Naive B cell (primary cell): ENCODE data around the gene TNRC6B. TPM values are rescaled to one million over a fixed set of nuclear protein-coding genes. Genes with fewer than 3 reads are reported as not detected.

Experiments used
- ATAC-seq, 2 donors: fragments of 150-1000 bp; cut with Tn5 transposase; 2 replicates each; pipeline ENCODE4 v1.10.0; 2021; ENCODE audit warnings: low read depth in 2 of 2, mild to moderate bottlenecking in 2 of 2, moderate library complexity in 2 of 2
- DNase-seq: peaks from one replicate; pipeline ENCODE4 v3.0.0; 2022
- H3K27ac Mint-ChIP-seq, 6 donors: one replicate each; pipeline ENCODE4 v1.8.0; 2020 to 2022; ENCODE audit warnings: mild to moderate bottlenecking in 6 of 6, mixed read lengths in 6 of 6, moderate library complexity in 5 of 6, inconsistent platforms in 2 of 6
- H3K27me3 Mint-ChIP-seq, 3 donors: one replicate each; pipeline ENCODE4 v1.8.0; 2021 to 2022; ENCODE audit warnings: mixed read lengths in 3 of 3, mild to moderate bottlenecking in 1 of 3
- H3K36me3 Mint-ChIP-seq, 2 donors: one replicate each; pipeline ENCODE4 v1.8.0; 2020 to 2022; ENCODE audit warnings: mixed read lengths in 2 of 2, inconsistent platforms in 1 of 2, mild to moderate bottlenecking in 1 of 2
- H3K4me1 Mint-ChIP-seq, 3 donors: one replicate each; pipeline ENCODE4 v1.8.0; 2020 to 2022; ENCODE audit warnings: mixed read lengths in 3 of 3, inconsistent platforms in 1 of 3, mild to moderate bottlenecking in 1 of 3, moderate library complexity in 1 of 3
- H3K4me3 Mint-ChIP-seq, 8 donors: one replicate each; pipeline ENCODE4 v1.8.0; 2020 to 2022; ENCODE audit warnings: mild to moderate bottlenecking in 8 of 8, mixed read lengths in 8 of 8, moderate library complexity in 8 of 8, inconsistent platforms in 2 of 8
- H3K9me3 Mint-ChIP-seq, 7 donors: one replicate each; pipeline ENCODE4 v1.8.0; 2020 to 2022; ENCODE audit warnings: mixed read lengths in 7 of 7, mild to moderate bottlenecking in 5 of 7, inconsistent platforms in 2 of 7, moderate library complexity in 1 of 7
- polyA plus RNA-seq, 6 donors: library from polyadenylated mRNA; unstranded; fragments of 300-500 nt; fragmentation: Illumina TruSeq; gene quantifications; one replicate each; pipeline ENCODE4 v1.2.3, GENCODE V29; 2021; ENCODE audit warnings: low read depth in 6 of 6

The TNRC6B gene
- polyA plus RNA-seq, 6 donors from 2014 or later, result 37.3 to 171 (median 109) TPM

DNA sequence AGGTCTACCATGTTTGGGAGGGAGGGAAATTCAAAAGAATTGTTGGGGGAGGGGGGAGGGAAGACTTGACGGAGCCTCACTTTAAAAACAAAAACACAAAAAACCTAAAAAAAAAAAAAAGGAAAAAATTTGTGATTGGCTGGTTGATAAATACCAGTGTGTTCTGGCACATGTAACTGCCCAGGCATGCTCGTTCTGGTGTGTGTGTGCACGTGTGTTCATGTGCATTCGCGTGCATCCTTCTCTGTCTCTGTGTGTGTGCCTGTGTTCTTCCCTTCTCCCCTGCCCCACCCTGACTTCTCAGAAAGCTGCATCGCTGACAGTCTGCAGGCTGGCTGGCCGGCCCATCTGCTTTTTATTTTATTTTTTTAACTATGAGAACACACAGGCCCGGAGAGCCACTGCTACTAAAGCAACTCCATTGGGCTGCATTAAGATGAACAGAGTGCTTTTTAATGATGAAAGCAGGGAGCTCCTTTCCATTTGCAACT, 146.0 kb downstream of the TNRC6B start:
- Mint-ChIP-seq H3K4me1 (peaks cover 0 to 9% (median 2%) of the 10 kb centered on the region in 3 donors), H3K36me3 (peaks cover 8 to 18% of the 10 kb centered on the region in 2 donors), H3K27ac (peak overlapping the region in 3 of 6 donors; percentile 37 to 54 (median 44)), H3K4me3 (no peak overlapping the region), H3K27me3 (no peaks in the 10 kb centered on the region), H3K9me3 (no peaks in the 10 kb centered on the region)
- ATAC-seq (no peak), DNase-seq (no peak)

DNA sequence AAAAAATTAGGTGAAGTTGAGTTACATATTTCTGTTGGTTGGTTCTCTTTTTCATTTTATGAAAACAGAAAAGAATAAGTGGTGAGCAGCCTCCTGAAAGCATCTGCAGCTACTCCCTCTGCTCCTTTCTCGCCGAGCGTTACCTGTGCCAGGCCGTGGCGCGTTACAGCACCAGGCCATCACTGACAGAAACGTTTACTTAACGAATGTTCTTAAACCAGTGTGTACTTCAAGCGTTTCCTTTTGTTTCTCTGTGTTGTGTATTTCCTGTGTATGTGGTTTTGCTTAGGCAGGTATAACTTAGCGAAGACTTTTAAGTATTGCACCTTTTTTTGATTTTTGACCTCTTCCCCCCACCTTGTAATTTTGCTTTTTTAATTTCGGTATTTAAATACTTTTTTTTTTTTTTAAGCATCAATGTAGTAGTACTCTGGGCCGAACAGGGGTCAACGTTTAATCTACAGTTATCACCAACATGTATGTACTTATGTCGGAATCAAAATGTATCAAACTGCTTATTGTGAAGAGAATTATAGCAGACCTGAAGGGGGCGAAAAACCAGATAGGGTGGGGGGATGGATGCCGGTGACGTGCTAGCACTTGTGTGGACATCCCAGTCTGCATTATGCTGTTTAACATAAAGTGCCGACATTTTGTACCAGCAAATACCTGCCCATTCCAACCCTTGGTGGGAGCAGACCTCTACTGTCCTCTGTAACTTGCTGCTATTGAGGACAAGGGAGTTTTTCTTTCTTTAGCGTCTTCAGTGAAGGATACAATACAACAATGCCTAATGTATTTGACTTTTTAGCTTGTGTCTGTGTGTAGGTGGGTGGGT, 147.0 kb downstream of the TNRC6B start:
- H3K4me1 Mint-ChIP-seq, result peaks cover 0 to 9% (median 6%) of the 10 kb centered on the region in 3 donors
- no peak overlapping the region for H3K4me3 Mint-ChIP-seq
- H3K27me3 Mint-ChIP-seq, result no peaks in the 10 kb centered on the region
- ATAC-seq (no peak), DNase-seq (no peak)
- H3K36me3 Mint-ChIP-seq, result peaks cover 8 to 18% of the 10 kb centered on the region in 2 donors
- H3K27ac Mint-ChIP-seq, result peak overlapping the region in 2 of 6 donors; percentile 76
- H3K9me3 Mint-ChIP-seq, result no peaks in the 10 kb centered on the region

DNA sequence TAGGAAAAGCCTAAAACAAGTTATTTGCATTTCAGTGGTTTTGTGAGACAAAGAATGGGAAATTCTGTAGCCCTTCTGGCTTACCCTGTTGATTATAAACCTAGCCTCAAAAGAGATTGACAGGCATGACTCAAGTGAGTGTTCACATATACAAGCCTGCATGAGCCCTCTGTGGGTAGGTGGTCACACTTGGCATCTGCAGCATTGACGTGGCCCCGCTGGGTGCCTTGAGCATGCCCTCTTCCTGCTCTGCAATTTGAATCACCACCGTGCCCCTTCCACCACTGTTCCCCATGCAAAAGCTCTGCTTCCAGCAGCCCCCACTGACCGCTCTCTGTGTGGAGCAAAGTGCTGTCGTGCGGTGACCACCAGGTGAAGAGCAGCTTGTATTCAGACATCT, 147.6 kb downstream of the TNRC6B start:
- no peaks in the 10 kb centered on the region for H3K9me3 Mint-ChIP-seq
- ATAC-seq, result no peak
- H3K27me3 Mint-ChIP-seq, result no peaks in the 10 kb centered on the region
- H3K4me3 Mint-ChIP-seq, result no peak overlapping the region
- no peak for DNase-seq
- H3K36me3 Mint-ChIP-seq, result peaks cover 8 to 20% of the 10 kb centered on the region in 2 donors
- peak overlapping the region in 3 of 6 donors; percentile 30 to 79 (median 68) for H3K27ac Mint-ChIP-seq
- peaks cover 5 to 13% (median 9%) of the 10 kb centered on the region in 3 donors for H3K4me1 Mint-ChIP-seq

DNA sequence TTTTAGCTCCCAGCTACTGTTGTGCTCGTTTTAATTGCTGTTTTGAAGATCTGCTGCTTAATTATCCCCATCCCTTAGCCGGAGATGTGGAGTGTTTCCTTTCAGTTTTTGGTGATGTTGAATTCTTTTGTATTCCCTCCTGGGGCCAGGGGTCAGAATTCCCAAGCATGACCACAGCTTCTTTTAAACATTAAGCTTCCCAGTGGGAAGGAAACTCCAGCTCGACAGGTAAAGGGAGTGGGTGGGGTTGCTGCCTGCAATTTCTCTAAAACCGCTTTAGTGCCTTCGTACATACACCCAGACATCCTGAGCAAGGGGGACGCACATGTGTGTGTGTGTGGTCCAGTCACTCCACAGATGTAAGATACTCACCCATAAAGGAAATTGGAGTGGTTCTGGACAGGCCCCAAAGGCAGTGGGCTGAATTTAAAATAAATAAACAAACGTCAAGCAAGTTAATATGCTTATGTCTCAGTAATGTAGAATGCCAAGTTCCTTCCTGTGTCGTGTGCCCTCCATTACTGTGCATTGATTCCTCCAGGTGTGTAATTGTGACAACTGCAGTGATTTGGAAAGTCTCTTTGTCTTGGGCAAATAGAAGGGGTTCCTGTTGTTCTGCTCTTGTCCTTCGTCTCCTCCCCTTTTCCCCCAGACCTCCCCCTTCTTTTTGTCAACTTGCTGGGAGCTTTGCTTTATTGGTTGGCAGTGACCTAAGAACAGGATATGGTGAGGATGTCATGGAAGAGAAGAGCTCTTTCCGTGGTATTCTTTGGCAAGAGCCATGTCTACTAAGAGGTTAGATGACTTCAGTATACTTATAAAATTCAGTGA, 149.4 kb downstream of the TNRC6B start:
- DNase-seq (no peak), ATAC-seq (no peak)
- H3K4me3 Mint-ChIP-seq, result no peak overlapping the region
- H3K27ac Mint-ChIP-seq, result peak overlapping the region in 4 of 6 donors; percentile 56 to 95 (median 78)
- H3K9me3 Mint-ChIP-seq, result no peaks in the 10 kb centered on the region
- peaks cover 8 to 13% (median 10%) of the 10 kb centered on the region in 3 donors for H3K4me1 Mint-ChIP-seq
- peaks cover 4 to 19% of the 10 kb centered on the region in 2 donors for H3K36me3 Mint-ChIP-seq
- H3K27me3 Mint-ChIP-seq, result no peaks in the 10 kb centered on the region

DNA sequence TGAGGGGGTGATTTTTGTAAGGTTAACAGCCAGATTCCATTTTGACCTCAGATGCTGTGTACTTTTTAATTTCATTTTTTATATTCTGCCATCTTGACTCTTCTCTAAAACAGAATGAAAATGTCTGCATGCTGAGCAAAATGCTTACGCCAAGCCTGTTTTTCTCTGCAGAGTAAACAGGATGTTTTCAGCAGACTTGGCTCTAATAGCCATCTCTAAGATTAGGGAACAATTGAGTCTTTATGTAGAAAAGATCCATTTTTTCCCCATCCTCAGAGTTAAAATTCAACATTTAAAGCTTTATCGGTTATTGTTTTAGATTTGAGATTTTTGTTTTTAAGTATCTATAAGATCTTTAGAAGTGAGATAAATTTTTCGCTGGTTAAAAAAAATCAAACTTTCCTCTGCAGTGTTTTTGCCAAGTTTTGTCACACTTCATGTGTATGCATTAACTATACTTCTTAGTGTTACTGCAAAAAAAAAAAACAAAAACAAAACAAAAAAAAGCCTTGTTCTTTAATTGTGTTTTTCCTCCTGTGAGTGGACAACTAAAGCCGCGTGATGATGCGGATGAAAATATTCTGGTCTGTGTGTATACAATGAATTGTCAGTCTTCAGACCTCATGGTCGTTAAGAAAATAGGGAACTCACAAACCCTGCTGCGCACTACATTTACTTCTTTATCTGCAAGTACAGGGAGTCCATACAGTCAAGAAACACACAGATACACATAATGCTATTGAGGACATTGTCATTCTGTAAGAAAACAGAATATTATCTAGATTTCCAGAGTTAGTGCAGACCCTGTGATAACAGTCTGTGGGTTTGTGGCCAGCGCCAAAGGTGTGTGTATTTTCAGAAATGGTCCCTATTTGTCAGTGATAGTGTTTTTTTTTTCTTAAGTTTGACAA, 151.1 kb downstream of the TNRC6B start:
- no peak overlapping the region for H3K4me3 Mint-ChIP-seq

GRCh38 chr22:40329466-40329865, 151.7 kb downstream of the TNRC6B start:
- H3K36me3 Mint-ChIP-seq, result peaks cover 0 to 11% of the 10 kb centered on the region in 2 donors

More for the DNA sequence above, 151.1 kb downstream of the TNRC6B start:
- Mint-ChIP-seq H3K4me1 (peaks cover 13 to 16% (median 14%) of the 10 kb centered on the region in 3 donors), H3K9me3 (no peaks in the 10 kb centered on the region), H3K27me3 (no peaks in the 10 kb centered on the region), H3K36me3 (peaks cover 0 to 11% of the 10 kb centered on the region in 2 donors), H3K27ac (peak overlapping the region in 4 of 6 donors; percentile 14 to 74 (median 56))
- DNase-seq (no peak), ATAC-seq (no peak)

DNA sequence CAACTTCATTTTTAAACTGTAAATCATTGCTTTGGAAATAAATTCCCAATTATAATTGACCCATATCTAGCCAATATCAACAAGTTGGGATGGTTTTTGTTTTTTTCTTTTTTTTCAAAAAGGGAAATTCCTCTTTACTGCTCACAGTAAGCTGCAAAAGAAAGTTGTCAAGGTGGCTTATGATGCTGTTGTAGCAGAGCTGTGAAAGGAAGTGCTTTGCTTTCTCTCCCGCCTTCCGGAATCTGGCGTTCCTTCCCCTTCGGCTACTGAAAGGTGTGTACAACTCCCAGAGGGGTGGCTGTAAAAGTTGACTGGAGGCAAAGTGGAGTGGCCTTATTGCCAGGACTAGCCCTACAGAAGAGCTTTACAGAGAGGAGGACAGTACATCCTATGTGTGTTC, 152.4 kb downstream of the TNRC6B start:
- Mint-ChIP-seq H3K9me3 (no peaks in the 10 kb centered on the region), H3K4me3 (no peak overlapping the region), H3K36me3 (peaks cover 0 to 11% of the 10 kb centered on the region in 2 donors), H3K27ac (peak overlapping the region in 5 of 6 donors; percentile 21 to 90 (median 34)), H3K27me3 (no peaks in the 10 kb centered on the region), H3K4me1 (peaks cover 26 to 29% (median 26%) of the 10 kb centered on the region in 3 donors)
- no peak for DNase-seq
- ATAC-seq, result peak in 1 of 2 donors; percentile 21

More at GRCh38 chr22:40329466-40329865, 151.7 kb downstream of the TNRC6B start:
- H3K9me3 Mint-ChIP-seq, result no peaks in the 10 kb centered on the region
- no peaks in the 10 kb centered on the region for H3K27me3 Mint-ChIP-seq
- no peak overlapping the region for H3K4me3 Mint-ChIP-seq
- DNase-seq (no peak), ATAC-seq (no peak)
- peak overlapping the region in 3 of 6 donors; percentile 14 to 71 (median 42) for H3K27ac Mint-ChIP-seq
- peaks cover 19 to 23% (median 19%) of the 10 kb centered on the region in 3 donors for H3K4me1 Mint-ChIP-seq

GRCh38 chr22:40330615-40331014, 152.9 kb downstream of the TNRC6B start:
- peaks cover 27 to 30% (median 29%) of the 10 kb centered on the region in 3 donors for H3K4me1 Mint-ChIP-seq
- DNase-seq, result no peak
- no peaks in the 10 kb centered on the region for H3K27me3 Mint-ChIP-seq
- no peak for ATAC-seq
- peak overlapping the region in 1 of 8 donors; percentile 39 for H3K4me3 Mint-ChIP-seq
- no peaks in the 10 kb centered on the region for H3K9me3 Mint-ChIP-seq
- peaks cover 0 to 11% of the 10 kb centered on the region in 2 donors for H3K36me3 Mint-ChIP-seq
- H3K27ac Mint-ChIP-seq, result peak overlapping the region in 4 of 6 donors; percentile 34 to 90 (median 61)

DNA sequence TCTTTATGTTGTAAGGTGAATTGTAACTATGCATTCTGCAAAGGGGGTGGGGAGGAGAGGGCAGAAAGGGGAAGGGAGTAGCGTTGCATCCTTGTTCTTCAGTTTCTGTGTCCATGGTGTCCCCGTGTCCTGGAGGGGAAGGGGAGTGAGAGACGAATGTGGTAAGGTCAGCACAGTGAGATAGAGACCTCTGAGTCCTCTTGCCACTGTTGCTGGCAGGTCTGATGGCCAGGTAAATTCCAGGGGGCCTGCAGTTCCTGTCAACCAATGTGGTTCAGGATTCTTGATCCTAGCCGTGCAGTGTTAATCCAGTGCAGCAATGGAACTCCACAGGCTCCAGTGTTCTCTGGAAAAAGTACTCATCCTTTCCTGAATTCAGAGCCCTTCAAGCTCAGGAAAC, 154.0 kb downstream of the TNRC6B start:
- no peak overlapping the region for H3K4me3 Mint-ChIP-seq
- H3K36me3 Mint-ChIP-seq, result peaks cover 0 to 11% of the 10 kb centered on the region in 2 donors
- H3K4me1 Mint-ChIP-seq, result peaks cover 36 to 37% (median 37%) of the 10 kb centered on the region in 3 donors

GRCh38 chr22:40332319-40332781, 154.6 kb downstream of the TNRC6B start:
- no peaks in the 10 kb centered on the region for H3K9me3 Mint-ChIP-seq
- peaks cover 35 to 37% (median 36%) of the 10 kb centered on the region in 3 donors for H3K4me1 Mint-ChIP-seq
- H3K4me3 Mint-ChIP-seq, result no peak overlapping the region
- H3K27ac Mint-ChIP-seq, result peak overlapping the region in 1 of 6 donors; percentile 83
- DNase-seq (no peak), ATAC-seq (no peak)
- H3K36me3 Mint-ChIP-seq, result peaks cover 0 to 11% of the 10 kb centered on the region in 2 donors
- no peaks in the 10 kb centered on the region for H3K27me3 Mint-ChIP-seq

More for the DNA sequence above, 154.0 kb downstream of the TNRC6B start:
- Mint-ChIP-seq H3K27me3 (no peaks in the 10 kb centered on the region), H3K27ac (peak overlapping the region in 2 of 6 donors; percentile 83 to 95), H3K9me3 (no peaks in the 10 kb centered on the region)
- ATAC-seq (no peak), DNase-seq (no peak)

- DNase-seq (no peak), ATAC-seq (no peak)
- no peak overlapping the region for H3K4me3 Mint-ChIP-seq
- no peaks in the 10 kb centered on the region for H3K9me3 Mint-ChIP-seq
- no peaks in the 10 kb centered on the region for H3K27me3 Mint-ChIP-seq
- peak overlapping the region in 3 of 6 donors; percentile 43 to 82 (median 79) for H3K27ac Mint-ChIP-seq
- H3K4me1 Mint-ChIP-seq, result peaks cover 38 to 43% (median 39%) of the 10 kb centered on the region in 3 donors
- H3K36me3 Mint-ChIP-seq, result peaks cover 0 to 11% of the 10 kb centered on the region in 2 donors
These were observed 156.3 kb downstream of the TNRC6B start for GRCh38 chr22:40334060-40334459.

DNA sequence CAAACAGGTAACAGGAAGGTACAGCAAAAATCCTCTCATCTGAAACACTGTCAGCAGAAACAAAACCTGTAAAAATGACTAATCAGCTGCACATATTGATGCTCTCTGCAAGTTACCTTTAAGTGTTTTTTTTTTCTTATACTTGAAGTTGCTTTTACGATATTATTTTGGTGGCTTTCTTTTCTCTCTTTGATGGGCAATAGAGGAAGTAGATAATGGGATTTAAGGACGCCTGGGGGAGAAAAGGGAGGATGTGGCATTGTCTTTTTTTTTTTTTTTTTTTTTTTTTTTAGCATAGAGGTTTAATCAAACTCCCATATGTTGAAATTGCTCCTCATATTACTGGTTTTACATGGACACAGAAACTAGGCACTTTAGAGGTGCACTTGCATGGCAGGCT, 157.2 kb downstream of the TNRC6B start:
- peaks cover 33 to 44% (median 42%) of the 10 kb centered on the region in 3 donors for H3K4me1 Mint-ChIP-seq

More for the DNA sequence above, 157.2 kb downstream of the TNRC6B start:
- Mint-ChIP-seq H3K9me3 (no peaks in the 10 kb centered on the region), H3K36me3 (peaks cover 0 to 11% of the 10 kb centered on the region in 2 donors), H3K27ac (peak overlapping the region in 3 of 6 donors; percentile 13 to 79 (median 71)), H3K4me3 (peak overlapping the region in 1 of 8 donors; percentile 38), H3K27me3 (no peaks in the 10 kb centered on the region)
- ATAC-seq (no peak), DNase-seq (no peak)
